K562 (cell line): Measurements from ENCODE around the gene CCL19. TPM values are rescaled to one million over a fixed set of nuclear protein-coding genes. Genes with fewer than 3 reads are reported as not detected.
A peak's percentile ranks its signal among the peaks of the same experiment; 100 is the strongest.

Experiments used
- ATF7 ChIP-seq: fragments of 450-650 bp; IDR thresholded peaks from 2 replicates; pipeline ENCODE4 v1.7.1; 2014; ENCODE audit warnings: mild to moderate bottlenecking, moderate library complexity
- CBFA2T3 ChIP-seq: fragments of 450-650 bp; IDR thresholded peaks from 2 replicates; pipeline ENCODE4 v1.6.1; 2017
- E2F3 ChIP-seq: fragments of 250-450 bp; sonication (Bioruptor Pico); IDR thresholded peaks from 2 replicates; pipeline ENCODE4 v1.4.0; 2020; ENCODE audit warnings: mild to moderate bottlenecking
- ELF4 ChIP-seq: fragments of 450-650 bp; formaldehyde crosslinking; IDR thresholded peaks from 2 replicates; pipeline ENCODE4 v1.4.0; 2022; ENCODE audit warnings: missing genetic modification characterization
- ESRRA ChIP-seq: fragments of 450-650 bp; IDR thresholded peaks from 2 replicates; pipeline ENCODE4 v1.6.1; 2014; ENCODE audit warnings: low read depth, mild to moderate bottlenecking, moderate library complexity, borderline replicate concordance
- HMG20B ChIP-seq: fragments of 250-450 bp; sonication (Bioruptor Pico); IDR thresholded peaks from 2 replicates; pipeline ENCODE4 v1.5.0; 2021; ENCODE audit warnings: mild to moderate bottlenecking
- KDM4B ChIP-seq, 2 experiments: fragments of 450-650 bp in 1 of 2; sonication (generic) in 1 of 2; IDR thresholded peaks; 2 replicates each; pipeline ENCODE4 v1.6.1; 2016 to 2017; ENCODE audit warnings: borderline replicate concordance in 2 of 2, antibody characterized with exemption in 1 of 2, low read depth in 1 of 2, mild to moderate bottlenecking in 1 of 2
- L3MBTL2 ChIP-seq: fragments of 450-650 bp; IDR thresholded peaks from 2 replicates; pipeline ENCODE4 v1.6.1; 2016; ENCODE audit warnings: mild to moderate bottlenecking, moderate library complexity
- MYNN ChIP-seq, 2 experiments: sonication (generic); formaldehyde crosslinking in 1 of 2; IDR thresholded peaks; 2 replicates each; pipeline versions ENCODE4 v1.5.0 to v1.6.1; 2016 to 2020; ENCODE audit warnings: antibody characterized with exemption in 1 of 2, missing genetic modification reagents in 1 of 2
- OTX1 ChIP-seq: fragments of 450-650 bp; formaldehyde crosslinking; IDR thresholded peaks from 2 replicates; pipeline ENCODE4 v1.4.0; 2022; ENCODE audit warnings: mild to moderate bottlenecking
- PHF20 ChIP-seq: fragments of 450-650 bp; IDR thresholded peaks from 2 replicates; pipeline ENCODE4 v1.6.1; 2018; ENCODE audit not compliant: partially characterized antibody
- POLR2B ChIP-seq: fragments of 450-650 bp; IDR thresholded peaks from 2 replicates; pipeline ENCODE4 v1.6.1; 2018; ENCODE audit warnings: low read depth; ENCODE audit not compliant: partially characterized antibody
- PYGO2 ChIP-seq: fragments of 450-650 bp; IDR thresholded peaks from 2 replicates; pipeline ENCODE4 v1.6.1; 2016; ENCODE audit warnings: mild to moderate bottlenecking, missing genetic modification characterization, moderate library complexity, missing compliant biosample characterization
- ZBED1 ChIP-seq: IDR thresholded peaks from 2 replicates; pipeline ENCODE4 v1.6.1; 2014
- ZNF253 ChIP-seq: fragments of 250-450 bp; sonication (Bioruptor Pico); conservative IDR thresholded peaks from 2 replicates; pipeline ENCODE4 v1.6.1; 2021; ENCODE audit warnings: mild to moderate bottlenecking
- ZNF384 ChIP-seq: IDR thresholded peaks from 2 replicates; pipeline ENCODE4 v1.6.1; 2012; ENCODE audit warnings: low read depth, low read length, improper control_type of control experiment
- polyA plus RNA-seq, 8 experiments: library from polyadenylated mRNA; depleted of rRNA in 4 of 8; stranded (reverse) in 5 of 8; unstranded in 3 of 8; fragments of >200 nt; fragmentation: Nextera tagmentation in 2 of 8; fragmentation: Illumina TruSeq in 1 of 8; extraction: Ambion mirVana in 2 of 8; extraction: Trizol in 1 of 8; gene quantifications; 2 replicates each; pipeline versions ENCODE4 v1.2.1 to v1.2.3, GENCODE V29; 2011 to 2014; ENCODE audit warnings: inconsistent platforms in 1 of 8, missing spikeins in 1 of 8
- total RNA-seq, 7 experiments: library from RNA; depleted of rRNA in 6 of 7; stranded (reverse); fragments of >200 nt in 6 of 7; fragmentation: Illumina TruSeq in 2 of 7; extraction: Trizol in 2 of 7; gene quantifications; 2 replicates each; pipeline versions ENCODE4 v1.2.1 to v1.2.3, GENCODE V29; 2011 to 2021; ENCODE audit warnings: low replicate concordance in 1 of 7
- TF ChIP-seq, protein P1 (sequence below): fragments of 250-450 bp; sonication (Bioruptor Pico); IDR thresholded peaks from 2 replicates; pipeline ENCODE4 v1.5.0; 2021
- TF ChIP-seq, protein P2 (sequence below): sonication (generic); formaldehyde crosslinking; IDR thresholded peaks from 2 replicates; pipeline ENCODE4 v1.8.1; 2023; ENCODE audit warnings: mild to moderate bottlenecking, missing genetic modification reagents
- TF ChIP-seq, protein P3 (sequence below), 2 experiments: fragments of 450-650 bp; conservative IDR thresholded peaks; 2 replicates each; pipeline ENCODE4 v1.6.1; 2017; ENCODE audit warnings: mild to moderate bottlenecking in 2 of 2, moderate library complexity in 2 of 2
- TF ChIP-seq, protein P4 (sequence below): fragments of 250-450 bp; sonication (Bioruptor Pico); IDR thresholded peaks from 2 replicates; pipeline ENCODE4 v1.4.0; 2020; ENCODE audit warnings: mild to moderate bottlenecking, moderate library complexity, borderline replicate concordance

The CCL19 gene
- total and polyA plus RNA-seq, 9 of the 15 experiments (the other 6 are each of a cell fraction or from before 2014, with no cell fraction given): not detected

DNA sequence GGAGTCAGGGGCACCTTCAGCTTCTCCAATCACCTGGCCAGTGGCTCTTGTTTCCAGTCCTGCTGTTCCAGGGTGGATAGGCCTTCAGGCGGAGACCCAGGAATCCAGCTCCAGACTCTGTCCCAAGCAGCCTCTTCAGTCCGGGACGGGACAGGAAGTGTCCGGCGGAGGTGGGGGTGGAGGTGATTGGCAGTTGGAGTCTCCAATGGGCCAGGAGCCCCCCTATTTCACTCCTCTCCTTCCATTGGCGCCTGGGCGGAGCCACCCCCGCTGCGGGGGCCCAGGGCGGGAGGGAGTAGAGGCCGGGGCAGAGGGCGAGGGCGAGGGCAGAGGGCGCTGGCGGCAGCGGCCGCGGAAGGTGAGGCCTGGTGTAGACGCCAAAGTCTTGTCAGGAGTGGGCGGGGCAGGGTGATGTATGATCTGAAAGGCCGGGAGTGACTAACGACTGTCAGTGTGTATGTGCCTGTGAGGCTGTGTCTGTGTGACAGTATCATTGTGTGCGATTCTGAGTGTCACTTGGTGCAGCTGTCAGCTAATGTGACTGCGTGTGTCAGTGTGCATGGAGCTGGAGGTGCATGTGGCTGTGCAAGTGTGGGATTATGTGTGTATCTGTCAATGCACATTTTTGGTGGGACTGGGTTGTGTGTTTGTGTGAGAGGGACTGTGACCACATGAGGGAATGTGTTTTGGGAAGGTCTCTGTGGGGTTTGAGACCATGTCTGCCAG, 39.0 kb downstream of the CCL19 start, which contains the start of gene IL11RA (continued):
- 0 out of 2 replicates have a peak, but pooled peaks have one; percentile 44 for TF ChIP-seq ESRRA
- no peak for TF ChIP-seq HMG20B
- TF ChIP-seq, protein P1, sequence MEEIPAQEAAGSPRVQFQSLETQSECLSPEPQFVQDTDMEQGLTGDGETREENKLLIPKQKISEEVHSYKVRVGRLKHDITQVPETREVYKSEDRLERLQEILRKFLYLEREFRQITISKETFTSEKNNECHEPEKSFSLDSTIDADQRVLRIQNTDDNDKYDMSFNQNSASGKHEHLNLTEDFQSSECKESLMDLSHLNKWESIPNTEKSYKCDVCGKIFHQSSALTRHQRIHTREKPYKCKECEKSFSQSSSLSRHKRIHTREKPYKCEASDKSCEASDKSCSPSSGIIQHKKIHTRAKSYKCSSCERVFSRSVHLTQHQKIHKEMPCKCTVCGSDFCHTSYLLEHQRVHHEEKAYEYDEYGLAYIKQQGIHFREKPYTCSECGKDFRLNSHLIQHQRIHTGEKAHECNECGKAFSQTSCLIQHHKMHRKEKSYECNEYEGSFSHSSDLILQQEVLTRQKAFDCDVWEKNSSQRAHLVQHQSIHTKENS (CRISPR knock-in tag): no peak
- no peak for TF ChIP-seq ZBED1
- no peak for TF ChIP-seq ZNF384
- peak; percentile 31 for TF ChIP-seq POLR2B
- TF ChIP-seq, protein P2, sequence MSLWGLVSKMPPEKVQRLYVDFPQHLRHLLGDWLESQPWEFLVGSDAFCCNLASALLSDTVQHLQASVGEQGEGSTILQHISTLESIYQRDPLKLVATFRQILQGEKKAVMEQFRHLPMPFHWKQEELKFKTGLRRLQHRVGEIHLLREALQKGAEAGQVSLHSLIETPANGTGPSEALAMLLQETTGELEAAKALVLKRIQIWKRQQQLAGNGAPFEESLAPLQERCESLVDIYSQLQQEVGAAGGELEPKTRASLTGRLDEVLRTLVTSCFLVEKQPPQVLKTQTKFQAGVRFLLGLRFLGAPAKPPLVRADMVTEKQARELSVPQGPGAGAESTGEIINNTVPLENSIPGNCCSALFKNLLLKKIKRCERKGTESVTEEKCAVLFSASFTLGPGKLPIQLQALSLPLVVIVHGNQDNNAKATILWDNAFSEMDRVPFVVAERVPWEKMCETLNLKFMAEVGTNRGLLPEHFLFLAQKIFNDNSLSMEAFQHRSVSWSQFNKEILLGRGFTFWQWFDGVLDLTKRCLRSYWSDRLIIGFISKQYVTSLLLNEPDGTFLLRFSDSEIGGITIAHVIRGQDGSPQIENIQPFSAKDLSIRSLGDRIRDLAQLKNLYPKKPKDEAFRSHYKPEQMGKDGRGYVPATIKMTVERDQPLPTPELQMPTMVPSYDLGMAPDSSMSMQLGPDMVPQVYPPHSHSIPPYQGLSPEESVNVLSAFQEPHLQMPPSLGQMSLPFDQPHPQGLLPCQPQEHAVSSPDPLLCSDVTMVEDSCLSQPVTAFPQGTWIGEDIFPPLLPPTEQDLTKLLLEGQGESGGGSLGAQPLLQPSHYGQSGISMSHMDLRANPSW (CRISPR knock-in tag): no peak
- TF ChIP-seq KDM4B (IDR thresholded peaks at IDR 0.05; ENCODE audit: borderline replicate concordance in 2 of 2, low read depth in 1 of 2): no peak
- no peak for TF ChIP-seq L3MBTL2
- TF ChIP-seq PHF20: no peak
- TF ChIP-seq ZNF253 (CRISPR knock-in tag): no peak
- TF ChIP-seq, protein P3, sequence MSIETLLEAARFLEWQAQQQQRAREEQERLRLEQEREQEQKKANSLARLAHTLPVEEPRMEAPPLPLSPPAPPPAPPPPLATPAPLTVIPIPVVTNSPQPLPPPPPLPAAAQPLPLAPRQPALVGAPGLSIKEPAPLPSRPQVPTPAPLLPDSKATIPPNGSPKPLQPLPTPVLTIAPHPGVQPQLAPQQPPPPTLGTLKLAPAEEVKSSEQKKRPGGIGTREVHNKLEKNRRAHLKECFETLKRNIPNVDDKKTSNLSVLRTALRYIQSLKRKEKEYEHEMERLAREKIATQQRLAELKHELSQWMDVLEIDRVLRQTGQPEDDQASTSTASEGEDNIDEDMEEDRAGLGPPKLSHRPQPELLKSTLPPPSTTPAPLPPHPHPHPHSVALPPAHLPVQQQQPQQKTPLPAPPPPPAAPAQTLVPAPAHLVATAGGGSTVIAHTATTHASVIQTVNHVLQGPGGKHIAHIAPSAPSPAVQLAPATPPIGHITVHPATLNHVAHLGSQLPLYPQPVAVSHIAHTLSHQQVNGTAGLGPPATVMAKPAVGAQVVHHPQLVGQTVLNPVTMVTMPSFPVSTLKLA (conservative IDR thresholded peaks at IDR 0.05): peak; percentile 44 to 63; a peak in 2 of 4 replicates
- TF ChIP-seq ELF4 (CRISPR knock-in tag): 0 out of 2 replicates have a peak, but pooled peaks have one; percentile 8
- TF ChIP-seq OTX1: peak; percentile 35; the same call in 1 of the 2 replicates
- TF ChIP-seq, protein P4, sequence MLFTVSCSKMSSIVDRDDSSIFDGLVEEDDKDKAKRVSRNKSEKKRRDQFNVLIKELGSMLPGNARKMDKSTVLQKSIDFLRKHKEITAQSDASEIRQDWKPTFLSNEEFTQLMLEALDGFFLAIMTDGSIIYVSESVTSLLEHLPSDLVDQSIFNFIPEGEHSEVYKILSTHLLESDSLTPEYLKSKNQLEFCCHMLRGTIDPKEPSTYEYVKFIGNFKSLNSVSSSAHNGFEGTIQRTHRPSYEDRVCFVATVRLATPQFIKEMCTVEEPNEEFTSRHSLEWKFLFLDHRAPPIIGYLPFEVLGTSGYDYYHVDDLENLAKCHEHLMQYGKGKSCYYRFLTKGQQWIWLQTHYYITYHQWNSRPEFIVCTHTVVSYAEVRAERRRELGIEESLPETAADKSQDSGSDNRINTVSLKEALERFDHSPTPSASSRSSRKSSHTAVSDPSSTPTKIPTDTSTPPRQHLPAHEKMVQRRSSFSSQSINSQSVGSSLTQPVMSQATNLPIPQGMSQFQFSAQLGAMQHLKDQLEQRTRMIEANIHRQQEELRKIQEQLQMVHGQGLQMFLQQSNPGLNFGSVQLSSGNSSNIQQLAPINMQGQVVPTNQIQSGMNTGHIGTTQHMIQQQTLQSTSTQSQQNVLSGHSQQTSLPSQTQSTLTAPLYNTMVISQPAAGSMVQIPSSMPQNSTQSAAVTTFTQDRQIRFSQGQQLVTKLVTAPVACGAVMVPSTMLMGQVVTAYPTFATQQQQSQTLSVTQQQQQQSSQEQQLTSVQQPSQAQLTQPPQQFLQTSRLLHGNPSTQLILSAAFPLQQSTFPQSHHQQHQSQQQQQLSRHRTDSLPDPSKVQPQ (CRISPR knock-in tag): no peak
- peak; percentile 60; the same call in 1 of the 2 replicates for TF ChIP-seq ATF7
- no peak for TF ChIP-seq E2F3 (CRISPR knock-in tag)
- TF ChIP-seq MYNN (IDR thresholded peaks at IDR 0.05): peak; percentile 91
- no peak for TF ChIP-seq MYNN (CRISPR knock-in tag; IDR thresholded peaks at IDR 0.05)
- 0 out of 2 replicates have a peak, but pooled peaks have one; percentile 5 for TF ChIP-seq CBFA2T3
- no peak for TF ChIP-seq PYGO2 (tag)
